ENCODE data around the gene VWA8.

- TF ChIP-seq, protein P1, sequence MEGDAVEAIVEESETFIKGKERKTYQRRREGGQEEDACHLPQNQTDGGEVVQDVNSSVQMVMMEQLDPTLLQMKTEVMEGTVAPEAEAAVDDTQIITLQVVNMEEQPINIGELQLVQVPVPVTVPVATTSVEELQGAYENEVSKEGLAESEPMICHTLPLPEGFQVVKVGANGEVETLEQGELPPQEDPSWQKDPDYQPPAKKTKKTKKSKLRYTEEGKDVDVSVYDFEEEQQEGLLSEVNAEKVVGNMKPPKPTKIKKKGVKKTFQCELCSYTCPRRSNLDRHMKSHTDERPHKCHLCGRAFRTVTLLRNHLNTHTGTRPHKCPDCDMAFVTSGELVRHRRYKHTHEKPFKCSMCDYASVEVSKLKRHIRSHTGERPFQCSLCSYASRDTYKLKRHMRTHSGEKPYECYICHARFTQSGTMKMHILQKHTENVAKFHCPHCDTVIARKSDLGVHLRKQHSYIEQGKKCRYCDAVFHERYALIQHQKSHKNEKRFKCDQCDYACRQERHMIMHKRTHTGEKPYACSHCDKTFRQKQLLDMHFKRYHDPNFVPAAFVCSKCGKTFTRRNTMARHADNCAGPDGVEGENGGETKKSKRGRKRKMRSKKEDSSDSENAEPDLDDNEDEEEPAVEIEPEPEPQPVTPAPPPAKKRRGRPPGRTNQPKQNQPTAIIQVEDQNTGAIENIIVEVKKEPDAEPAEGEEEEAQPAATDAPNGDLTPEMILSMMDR (IDR thresholded peaks at IDR 0.05): no peak
- no peak for TF ChIP-seq POLR2AphosphoS5 (IDR thresholded peaks at IDR 0.05)
Measured at GRCh38 chr13:41762796-41763195, 198.1 kb downstream of the VWA8 start.
